Endothelial cell of umbilical vein (primary cell): ENCODE results near the gene PTDSS2. TPM values are rescaled to one million over a fixed set of nuclear protein-coding genes. Genes with fewer than 3 reads are reported as not detected.

ENCODE experiments used
- BruUV-seq: library from RNA; stranded (reverse); fragments of 400-500 nt; replicated peaks from 2 replicates; lab custom pipeline; 2021; lab: Mats Ljungman, UMichigan
- CTCF ChIA-PET: fragments of 300-600, 350-600 bp; sonication (Branson Sonifier 250); formaldehyde crosslinking; loops from one replicate; lab custom pipeline; 2021; ENCODE audit warnings: antibody characterized with exemption, inconsistent platforms; lab: Charles Lee
- POLR2A ChIA-PET: fragments of 300-600, 350-600 bp; sonication (Branson Sonifier 250); formaldehyde crosslinking; loops from one replicate; lab custom pipeline; 2021; ENCODE audit warnings: antibody characterized with exemption, inconsistent platforms; lab: Charles Lee
- DNase-seq: peaks from one replicate; pipeline ENCODE4 v3.0.0-alpha.2; 2011; ENCODE audit warnings: low read depth, low spot score
- FAIRE-seq: peaks from 2 replicates; lab custom pipeline; 2011; peaks lifted over from hg19 to GRCh38; lab: Jason Lieb, UNC
- H2AFZ ChIP-seq: 2 replicates; pipeline ENCODE4 v1.6.0; 2012; ENCODE audit warnings: low read depth, low read length, control low read depth, inconsistent platforms
- H3K27ac ChIP-seq: 2 replicates; pipeline ENCODE4 v1.5.1; 2011; ENCODE audit warnings: low read depth, mild to moderate bottlenecking, control low read depth, low read length, moderate library complexity; ENCODE audit not compliant: insufficient read depth
- H3K27me3 ChIP-seq, 2 experiments: 2 replicates each; pipeline versions ENCODE4 v1.6.0 to v1.6.1; 2011; ENCODE audit warnings: low read length in 2 of 2, mixed read lengths in 1 of 2; ENCODE audit not compliant: control insufficient read depth in 2 of 2, insufficient read depth in 2 of 2
- H3K36me3 ChIP-seq, 2 experiments: 2 replicates in 1 of 2; 3 replicates in 1 of 2; pipeline ENCODE4 v1.5.1; 2011; ENCODE audit warnings: low read length in 2 of 2, mild to moderate bottlenecking in 1 of 2, moderate library complexity in 1 of 2; ENCODE audit not compliant: control insufficient read depth in 2 of 2, insufficient read depth in 2 of 2; ENCODE audit errors: extremely low read depth in 1 of 2
- H3K4me1 ChIP-seq: 3 replicates; pipeline ENCODE4 v1.5.1; 2011; ENCODE audit warnings: mild to moderate bottlenecking, low read length; ENCODE audit not compliant: control insufficient read depth, insufficient read depth; ENCODE audit errors: extremely low read depth
- H3K4me2 ChIP-seq: 2 replicates; pipeline ENCODE4 v1.6.1; 2011; ENCODE audit warnings: low read length, control low read depth, mixed read lengths; ENCODE audit not compliant: insufficient read depth
- H3K4me3 ChIP-seq, 3 experiments: fragments of 200-600 bp in 1 of 3; sonication (generic), shearing (Covaris generic) in 1 of 3; replicated peaks in 1 of 3; 2 replicates each; pipeline ENCODE4 v1.5.1; 2011 to 2016; ENCODE audit warnings: control low read depth in 3 of 3, low read length in 3 of 3, mild to moderate bottlenecking in 2 of 3, inconsistent platforms in 1 of 3, low read depth in 1 of 3, moderate library complexity in 1 of 3; ENCODE audit not compliant: insufficient read depth in 1 of 3
- H3K79me2 ChIP-seq: 2 replicates; pipeline ENCODE4 v1.6.0; 2012; ENCODE audit warnings: low read length, inconsistent platforms; ENCODE audit not compliant: control insufficient read depth, insufficient read depth
- H3K9ac ChIP-seq: replicated peaks from 2 replicates; pipeline ENCODE3; 2011; ENCODE audit warnings: low read length, control low read depth; ENCODE audit not compliant: insufficient read depth; ENCODE audit errors: extremely low read depth
- H3K9me1 ChIP-seq: replicated peaks from 3 replicates; pipeline ENCODE4 v1.6.0; 2011; ENCODE audit warnings: mild to moderate bottlenecking, low read length; ENCODE audit not compliant: control insufficient read depth, insufficient read depth; ENCODE audit errors: extremely low read depth
- H3K9me3 ChIP-seq: replicated peaks from 2 replicates; pipeline ENCODE4 v1.5.1; 2012; ENCODE audit warnings: low read length, inconsistent platforms; ENCODE audit not compliant: control insufficient read depth, insufficient read depth
- H4K20me1 ChIP-seq: replicated peaks from 2 replicates; pipeline ENCODE3; 2011; ENCODE audit warnings: mild to moderate bottlenecking, low read length; ENCODE audit not compliant: control insufficient read depth, insufficient read depth; ENCODE audit errors: extremely low read depth
- CTCF ChIP-seq, 2 donors: IDR thresholded peaks; 1 replicate in 1 of 2; 2 replicates in 1 of 2; pipeline ENCODE4 v1.5.1; 2011; ENCODE audit warnings: low read length in 2 of 2, mild to moderate bottlenecking in 2 of 2, moderate library complexity in 2 of 2, control low read depth in 1 of 2, inconsistent platforms in 1 of 2, low read depth in 1 of 2; ENCODE audit not compliant: insufficient read depth in 1 of 2; ENCODE audit errors: extremely low read depth in 1 of 2
- EZH2 ChIP-seq: IDR thresholded peaks from 2 replicates; pipeline ENCODE4 v1.6.1; 2012; ENCODE audit warnings: borderline replicate concordance, low read depth, mild to moderate bottlenecking, moderate library complexity, low read length, inconsistent platforms; ENCODE audit not compliant: severe bottlenecking
- FOS ChIP-seq: IDR thresholded peaks from 2 replicates; pipeline ENCODE4 v1.6.1; 2011; ENCODE audit warnings: mild to moderate bottlenecking, low read length, moderate library complexity, borderline replicate concordance; ENCODE audit not compliant: insufficient read depth
- GATA2 ChIP-seq: IDR thresholded peaks from 2 replicates; pipeline ENCODE4 v1.7.0; 2011; ENCODE audit warnings: low read depth, mild to moderate bottlenecking, moderate library complexity, mixed read lengths, low read length; ENCODE audit not compliant: insufficient read length, insufficient read depth
- JUN ChIP-seq: IDR thresholded peaks from 2 replicates; pipeline ENCODE4 v1.6.1; 2011; ENCODE audit warnings: borderline replicate concordance, low read depth; ENCODE audit not compliant: insufficient read length, insufficient read depth
- MAX ChIP-seq: IDR thresholded peaks from 2 replicates; pipeline ENCODE4 v1.6.1; 2011; ENCODE audit not compliant: insufficient read depth, insufficient read length
- MYC ChIP-seq: IDR thresholded peaks from one replicate; pipeline ENCODE4 v1.6.1; 2011; ENCODE audit warnings: mild to moderate bottlenecking, low read depth, low read length
- POLR2A ChIP-seq: IDR thresholded peaks from 2 replicates; pipeline ENCODE4 v1.6.1; 2012; ENCODE audit warnings: low read depth, mild to moderate bottlenecking, control low read depth, low read length
- POLR2AphosphoS5 ChIP-seq: IDR thresholded peaks from 2 replicates; pipeline ENCODE4 v1.6.1; 2012; ENCODE audit warnings: low read depth, mild to moderate bottlenecking, control low read depth, low read length, moderate library complexity; ENCODE audit not compliant: insufficient read depth
- dilution Hi-C: fragments of 300-500 bp; cut with MboI; formaldehyde crosslinking; loops from one replicate; pipeline ENCODE4 v1.15.0; 2019; ENCODE audit warnings: low sequenced_read_pairs; ENCODE audit not compliant: extremely low pct_ligation_motif_present
- intact Hi-C: fragments of 100-400 bp; cut with micrococcal nuclease; formaldehyde crosslinking; loops from one replicate; pipeline ENCODE4 v1.10.0; 2022
- polyA plus RNA-seq, 4 experiments: library from polyadenylated mRNA; depleted of rRNA in 3 of 4; stranded (reverse) in 3 of 4; unstranded in 1 of 4; fragments of >200 nt; gene quantifications; 2 replicates each; pipeline versions ENCODE4 v1.2.1 to v1.2.3, GENCODE V29; 2011 to 2012; ENCODE audit warnings: missing spikeins in 1 of 4
- total RNA-seq: library from RNA; stranded (reverse); gene quantifications from 2 replicates; pipeline ENCODE4 v1.2.3, GENCODE V29; 2021

Gene PTDSS2
- total and polyA plus RNA-seq, 2 donors (not counting 3 experiments of a cell fraction or from before 2014, with no cell fraction given), result 41.4 to 46.8 TPM

GRCh38 chr11:514606-515005 is 64.5 kb downstream of the PTDSS2 start:
- Histone ChIP-seq H3K4me3 (no peak overlapping the region), H4K20me1 (no peaks in the 10 kb centered on the region), H3K27ac (no peak overlapping the region), H3K4me1 (peaks cover 3% of the 10 kb centered on the region), H3K36me3 (no peaks in the 10 kb centered on the region), H3K9ac (no peak overlapping the region), H3K79me2 (no peaks in the 10 kb centered on the region), H3K4me2 (no peak overlapping the region), H3K9me1 (no peaks in the 10 kb centered on the region), H3K27me3 (no peaks in the 10 kb centered on the region), H3K9me3 (no peaks in the 10 kb centered on the region), H2AFZ (no peak overlapping the region)
- FAIRE-seq, result no peak
- DNase-seq, result no peak
- dilution Hi-C loops, result no loop called here
- no peak for TF ChIP-seq POLR2A
- TF ChIP-seq POLR2AphosphoS5, result no peak
- TF ChIP-seq FOS, result no peak
- no peak for TF ChIP-seq MYC
- no peak for TF ChIP-seq MAX
- TF ChIP-seq GATA2, result no peak
- no peak for TF ChIP-seq EZH2
- no peak for TF ChIP-seq CTCF (IDR thresholded peaks at IDR 0.05; ENCODE audit: extremely low read depth in 1 of 2, insufficient read depth in 1 of 2, low read depth in 1 of 2, low read length in 2 of 2)
- TF ChIP-seq JUN, result no peak
- intact Hi-C loops, result loop anchor here (5.0 kb wide), 1 partner anchor 207 kb away; the partner anchor contains the start of gene IFITM2
- CTCF ChIA-PET, result no interaction called here
- POLR2A ChIA-PET, result no interaction called here
- BruUV-seq, result no TSS peak
